Fibroblast of pulmonary artery (primary cell): ENCODE data around the gene DAAM2.

Source experiments
- DNase-seq: peaks from one replicate; pipeline ENCODE4 v3.0.0-alpha.2; 2010; ENCODE audit warnings: low read depth
- H3K4me3 ChIP-seq: replicated peaks from 2 replicates; pipeline ENCODE4 v1.5.1; 2011; ENCODE audit warnings: low read depth, mild to moderate bottlenecking, control low read depth, low read length, moderate library complexity
- TF ChIP-seq, protein P1 (sequence below): IDR thresholded peaks from 2 replicates; pipeline ENCODE4 v1.5.1; 2011; ENCODE audit warnings: mild to moderate bottlenecking, control low read depth, low read length, inconsistent platforms; ENCODE audit errors: missing control alignments

DAAM2 gene

DNA sequence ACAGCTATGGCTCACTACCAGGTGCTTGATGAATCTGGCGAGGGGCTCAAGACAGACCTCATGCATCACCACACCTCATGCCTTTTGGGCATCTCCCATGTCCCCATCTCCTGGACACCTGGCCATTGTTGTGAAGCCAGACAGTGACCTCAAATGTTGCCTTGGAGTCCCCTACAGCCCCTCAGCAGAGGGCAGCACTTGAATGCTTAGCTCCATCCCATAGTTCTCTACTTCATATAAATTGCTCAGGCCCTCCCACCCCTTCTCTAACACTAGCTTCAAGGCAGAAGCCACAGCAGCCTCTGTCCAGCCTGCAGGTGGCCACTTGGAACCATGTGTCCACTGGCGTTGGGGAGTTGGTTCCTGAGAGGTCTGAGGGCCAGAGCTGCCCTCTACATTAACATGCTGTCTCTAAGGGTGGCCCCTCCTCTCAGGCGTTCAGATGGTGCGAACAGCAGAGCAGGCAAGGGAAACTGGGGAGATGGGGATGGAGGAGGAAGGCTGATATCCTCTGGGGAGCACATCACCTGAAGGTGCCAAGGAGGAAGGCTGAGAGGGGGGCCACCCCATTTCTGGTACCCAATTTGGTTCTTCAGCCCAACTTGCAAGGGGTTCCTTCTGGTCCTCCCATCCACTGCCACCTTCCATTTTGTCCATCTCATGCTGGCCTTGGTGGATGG lies 110.8 kb downstream of the DAAM2 start:
- no peak for DNase-seq
- no peak overlapping the region for H3K4me3 ChIP-seq
- TF ChIP-seq, protein P1, sequence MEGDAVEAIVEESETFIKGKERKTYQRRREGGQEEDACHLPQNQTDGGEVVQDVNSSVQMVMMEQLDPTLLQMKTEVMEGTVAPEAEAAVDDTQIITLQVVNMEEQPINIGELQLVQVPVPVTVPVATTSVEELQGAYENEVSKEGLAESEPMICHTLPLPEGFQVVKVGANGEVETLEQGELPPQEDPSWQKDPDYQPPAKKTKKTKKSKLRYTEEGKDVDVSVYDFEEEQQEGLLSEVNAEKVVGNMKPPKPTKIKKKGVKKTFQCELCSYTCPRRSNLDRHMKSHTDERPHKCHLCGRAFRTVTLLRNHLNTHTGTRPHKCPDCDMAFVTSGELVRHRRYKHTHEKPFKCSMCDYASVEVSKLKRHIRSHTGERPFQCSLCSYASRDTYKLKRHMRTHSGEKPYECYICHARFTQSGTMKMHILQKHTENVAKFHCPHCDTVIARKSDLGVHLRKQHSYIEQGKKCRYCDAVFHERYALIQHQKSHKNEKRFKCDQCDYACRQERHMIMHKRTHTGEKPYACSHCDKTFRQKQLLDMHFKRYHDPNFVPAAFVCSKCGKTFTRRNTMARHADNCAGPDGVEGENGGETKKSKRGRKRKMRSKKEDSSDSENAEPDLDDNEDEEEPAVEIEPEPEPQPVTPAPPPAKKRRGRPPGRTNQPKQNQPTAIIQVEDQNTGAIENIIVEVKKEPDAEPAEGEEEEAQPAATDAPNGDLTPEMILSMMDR = no peak

DNA sequence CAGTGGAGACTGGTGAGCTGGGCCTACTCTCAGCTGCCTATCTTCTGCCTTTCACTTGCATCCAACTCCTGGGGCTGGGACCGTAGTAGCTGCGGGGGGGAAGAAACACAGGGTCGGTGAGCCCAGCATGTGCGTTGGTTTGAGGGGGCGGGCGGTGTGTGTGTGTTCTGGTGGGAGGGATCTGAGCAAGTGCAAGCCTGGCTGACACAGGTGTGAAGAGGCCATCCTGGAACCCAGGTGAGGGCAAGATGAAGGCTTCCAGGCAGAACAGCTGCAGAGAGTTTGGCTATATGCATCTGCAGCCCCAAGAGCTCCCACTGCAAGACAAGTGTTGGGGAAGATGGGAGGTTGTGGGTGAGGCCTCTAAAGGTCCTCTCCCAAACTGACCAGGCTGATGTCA lies 111.5 kb downstream of the DAAM2 start:
- TF ChIP-seq, protein P1 = no peak

GRCh38 chr6:39904946-39905639 lies 112.9 kb downstream of the DAAM2 start:
- TF ChIP-seq, protein P1 = no peak
- no peak for DNase-seq
- no peak overlapping the region for H3K4me3 ChIP-seq

More for the DNA sequence above, 111.5 kb downstream of the DAAM2 start:
- no peak for DNase-seq
- no peak overlapping the region for H3K4me3 ChIP-seq

GRCh38 chr6:39905640-39905975 lies 113.4 kb downstream of the DAAM2 start:
- no peak overlapping the region for H3K4me3 ChIP-seq
- TF ChIP-seq, protein P1 = no peak
- DNase-seq = no peak

GRCh38 chr6:39906318-39906761 lies 114.2 kb downstream of the DAAM2 start:
- TF ChIP-seq, protein P1 = no peak
- H3K4me3 ChIP-seq = no peak overlapping the region
- no peak for DNase-seq

DNA sequence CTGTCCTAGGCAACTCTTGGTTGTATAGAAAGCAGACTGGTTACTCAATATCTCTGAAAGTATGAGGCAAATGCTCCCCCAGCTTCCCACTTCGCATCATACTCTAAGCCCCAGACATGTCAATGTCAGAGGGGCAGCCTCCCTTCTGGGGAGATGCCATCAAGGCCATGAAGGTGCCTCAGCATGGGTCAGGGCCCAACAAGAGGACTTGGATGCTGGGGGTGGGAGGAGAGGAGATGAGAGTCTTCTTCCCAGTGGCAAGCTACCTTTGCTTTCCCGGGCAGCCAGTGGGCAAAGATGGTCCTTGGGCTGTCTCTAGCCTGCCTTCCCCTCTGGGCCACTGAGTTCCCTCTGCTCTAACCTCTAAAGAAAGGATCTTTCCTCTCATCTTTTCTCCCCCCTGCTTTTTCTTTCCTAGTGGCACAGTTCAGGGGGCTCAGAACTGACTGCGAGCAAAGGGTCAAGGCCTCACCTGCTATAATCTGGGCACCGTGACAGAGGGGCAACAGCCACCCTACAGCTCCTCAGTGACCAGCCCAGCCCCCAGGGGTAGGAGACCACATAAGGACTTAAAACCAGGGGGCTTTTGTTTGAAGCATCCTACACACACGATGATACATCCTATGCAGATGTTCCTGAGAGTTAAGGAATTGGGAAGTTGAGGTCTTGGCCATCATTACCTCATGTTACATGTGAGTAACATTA lies 115.8 kb downstream of the DAAM2 start:
- no peak overlapping the region for H3K4me3 ChIP-seq
- TF ChIP-seq, protein P1 = no peak
- DNase-seq = no peak
